Measurements from ENCODE around the gene EIF4G3. TPM values are rescaled to one million over a fixed set of nuclear protein-coding genes. Genes with fewer than 3 reads are reported as not detected.

Gene EIF4G3
- total and polyA plus RNA-seq, 2 donors (not counting 1 experiment from before 2014, with no cell fraction given): 53.5 to 67.0 TPM

GRCh38 chr1:20882837-20883236 lies 293.9 kb downstream of the EIF4G3 start:
- Histone ChIP-seq H4K20me1 (ENCODE audit: control insufficient read depth, extremely low read depth, insufficient read depth, low read length) (no peaks in the 10 kb centered on the region), H2AFZ (ENCODE audit: low read length) (no peak overlapping the region), H3K9ac (ENCODE audit: insufficient read depth, low read length) (no peak overlapping the region), H3K79me2 (ENCODE audit: control insufficient read depth, insufficient read depth, low read length) (no peaks in the 10 kb centered on the region), H3K36me3 (ENCODE audit: control insufficient read depth, insufficient read depth, low read length) (peaks cover 2% of the 10 kb centered on the region), H3K4me3 (replicated peaks in 1 of 4; ENCODE audit: control extremely low read depth in 1 of 4, insufficient read depth in 1 of 4, low read depth in 3 of 4, low read length in 4 of 4) (no peak overlapping the region), H3K9me3 (ENCODE audit: control insufficient read depth, insufficient read depth, low read depth, low read length) (no peaks in the 10 kb centered on the region), H3K4me1 (ENCODE audit: control insufficient read depth, extremely low read depth, insufficient read depth, low read length) (no peaks in the 10 kb centered on the region), H3K27me3 (ENCODE audit: control insufficient read depth, insufficient read depth, low read length) (no peaks in the 10 kb centered on the region), H3K4me2 (ENCODE audit: extremely low read depth, insufficient read depth, low read length) (no peak overlapping the region), H3K27ac (ENCODE audit: insufficient read depth, low read length) (no peak overlapping the region)
- TF ChIP-seq EZH2 (IDR thresholded peaks at IDR 0.05; ENCODE audit: low read length, missing control alignments) (no peak), CTCF (conservative IDR thresholded peaks at IDR 0.05 in 1 of 2, IDR thresholded peaks at IDR 0.05 in 1 of 2; ENCODE audit: low read depth in 1 of 2, low read length in 2 of 2) (no peak)
- DNase-seq (ENCODE audit: low read depth in 2 of 2): no peak

GRCh38 chr1:20878799-20879198 lies 297.9 kb downstream of the EIF4G3 start:
- Histone ChIP-seq H4K20me1 (ENCODE audit: control insufficient read depth, extremely low read depth, insufficient read depth, low read length) (no peaks in the 10 kb centered on the region), H3K9ac (ENCODE audit: insufficient read depth, low read length) (no peak overlapping the region), H3K9me3 (ENCODE audit: control insufficient read depth, insufficient read depth, low read depth, low read length) (no peaks in the 10 kb centered on the region), H2AFZ (ENCODE audit: low read length) (no peak overlapping the region), H3K4me3 (replicated peaks in 1 of 4; ENCODE audit: control extremely low read depth in 1 of 4, insufficient read depth in 1 of 4, low read depth in 3 of 4, low read length in 4 of 4) (no peak overlapping the region), H3K36me3 (ENCODE audit: control insufficient read depth, insufficient read depth, low read length) (peaks cover 5% of the 10 kb centered on the region), H3K27me3 (ENCODE audit: control insufficient read depth, insufficient read depth, low read length) (no peaks in the 10 kb centered on the region), H3K27ac (ENCODE audit: insufficient read depth, low read length) (no peak overlapping the region), H3K4me2 (ENCODE audit: extremely low read depth, insufficient read depth, low read length) (no peak overlapping the region), H3K4me1 (ENCODE audit: control insufficient read depth, extremely low read depth, insufficient read depth, low read length) (no peaks in the 10 kb centered on the region), H3K79me2 (ENCODE audit: control insufficient read depth, insufficient read depth, low read length) (no peaks in the 10 kb centered on the region)
- TF ChIP-seq CTCF (conservative IDR thresholded peaks at IDR 0.05 in 1 of 2, IDR thresholded peaks at IDR 0.05 in 1 of 2; ENCODE audit: low read depth in 1 of 2, low read length in 2 of 2) (no peak), EZH2 (IDR thresholded peaks at IDR 0.05; ENCODE audit: low read length, missing control alignments) (no peak)
- DNase-seq (ENCODE audit: low read depth in 2 of 2): no peak

GRCh38 chr1:20875198-20875973 lies 301.3 kb downstream of the EIF4G3 start:
- TF ChIP-seq EZH2 (IDR thresholded peaks at IDR 0.05; ENCODE audit: low read length, missing control alignments) (no peak), CTCF (conservative IDR thresholded peaks at IDR 0.05 in 1 of 2, IDR thresholded peaks at IDR 0.05 in 1 of 2; ENCODE audit: low read depth in 1 of 2, low read length in 2 of 2) (no peak)
- no peak overlapping the region for H3K4me2 ChIP-seq (ENCODE audit: extremely low read depth, insufficient read depth, low read length)
- no peak overlapping the region for H2AFZ ChIP-seq (ENCODE audit: low read length)
- H3K9ac ChIP-seq (ENCODE audit: insufficient read depth, low read length): no peak overlapping the region
- H3K36me3 ChIP-seq (ENCODE audit: control insufficient read depth, insufficient read depth, low read length): peaks cover 5% of the 10 kb centered on the region
- no peaks in the 10 kb centered on the region for H3K27me3 ChIP-seq (ENCODE audit: control insufficient read depth, insufficient read depth, low read length)
- no peak overlapping the region for H3K27ac ChIP-seq (ENCODE audit: insufficient read depth, low read length)
- no peaks in the 10 kb centered on the region for H3K79me2 ChIP-seq (ENCODE audit: control insufficient read depth, insufficient read depth, low read length)
- no peak overlapping the region for H3K4me3 ChIP-seq (replicated peaks in 1 of 4; ENCODE audit: control extremely low read depth in 1 of 4, insufficient read depth in 1 of 4, low read depth in 3 of 4, low read length in 4 of 4)
- H3K4me1 ChIP-seq (ENCODE audit: control insufficient read depth, extremely low read depth, insufficient read depth, low read length): no peaks in the 10 kb centered on the region
- no peak for DNase-seq (ENCODE audit: low read depth in 2 of 2)
- no peaks in the 10 kb centered on the region for H4K20me1 ChIP-seq (ENCODE audit: control insufficient read depth, extremely low read depth, insufficient read depth, low read length)
- no peaks in the 10 kb centered on the region for H3K9me3 ChIP-seq (ENCODE audit: control insufficient read depth, insufficient read depth, low read depth, low read length)
